Activated T-cell treated with anti-CD3 and anti-CD28 coated beads, Interleukin-2, amount 50 U/mL, for 72 hours (primary cell): ENCODE results near the gene UTS2B. TPM values are rescaled to one million over a fixed set of nuclear protein-coding genes. Genes with fewer than 3 reads are reported as not detected.

ENCODE experiments used
- ATAC-seq, 2 donors: fragments of 150-1000 bp; cut with Tn5 transposase; replicated peaks in 1 of 2; 2 replicates each; pipeline ENCODE4 v1.10.0; 2021; ENCODE audit warnings: moderate library complexity in 2 of 2, mild to moderate bottlenecking in 1 of 2
- DNase-seq, 2 donors: peaks; one replicate each; pipeline ENCODE4 v3.0.0; 2021 to 2022; ENCODE audit warnings: mixed read lengths in 1 of 2
- H3K27ac Mint-ChIP-seq: one replicate; pipeline ENCODE4 v1.8.0; 2022; ENCODE audit warnings: mild to moderate bottlenecking, moderate library complexity, mixed read lengths
- H3K27me3 Mint-ChIP-seq: one replicate; pipeline ENCODE4 v1.8.0; 2022; ENCODE audit warnings: low read depth, mixed read lengths
- H3K36me3 Mint-ChIP-seq, 2 donors: one replicate each; pipeline ENCODE4 v1.8.0; 2022; ENCODE audit warnings: mixed read lengths in 2 of 2, mild to moderate bottlenecking in 1 of 2; ENCODE audit not compliant: insufficient read depth in 2 of 2
- H3K4me1 Mint-ChIP-seq: one replicate; pipeline ENCODE4 v1.8.0; 2022; ENCODE audit warnings: low read depth, mixed read lengths
- H3K4me3 Mint-ChIP-seq, 2 donors: one replicate each; pipeline ENCODE4 v1.8.0; 2022; ENCODE audit warnings: mild to moderate bottlenecking in 2 of 2, mixed read lengths in 2 of 2, moderate library complexity in 2 of 2
- H3K9me3 Mint-ChIP-seq, 2 donors: one replicate each; pipeline ENCODE4 v1.8.0; 2022; ENCODE audit warnings: mixed read lengths in 2 of 2
- total RNA-seq, 2 donors: library from RNA; stranded (reverse); gene quantifications; one replicate each; pipeline ENCODE4 v1.2.3, GENCODE V29; 2022

The UTS2B gene
- total RNA-seq, 2 donors from 2014 or later: not detected

DNA sequence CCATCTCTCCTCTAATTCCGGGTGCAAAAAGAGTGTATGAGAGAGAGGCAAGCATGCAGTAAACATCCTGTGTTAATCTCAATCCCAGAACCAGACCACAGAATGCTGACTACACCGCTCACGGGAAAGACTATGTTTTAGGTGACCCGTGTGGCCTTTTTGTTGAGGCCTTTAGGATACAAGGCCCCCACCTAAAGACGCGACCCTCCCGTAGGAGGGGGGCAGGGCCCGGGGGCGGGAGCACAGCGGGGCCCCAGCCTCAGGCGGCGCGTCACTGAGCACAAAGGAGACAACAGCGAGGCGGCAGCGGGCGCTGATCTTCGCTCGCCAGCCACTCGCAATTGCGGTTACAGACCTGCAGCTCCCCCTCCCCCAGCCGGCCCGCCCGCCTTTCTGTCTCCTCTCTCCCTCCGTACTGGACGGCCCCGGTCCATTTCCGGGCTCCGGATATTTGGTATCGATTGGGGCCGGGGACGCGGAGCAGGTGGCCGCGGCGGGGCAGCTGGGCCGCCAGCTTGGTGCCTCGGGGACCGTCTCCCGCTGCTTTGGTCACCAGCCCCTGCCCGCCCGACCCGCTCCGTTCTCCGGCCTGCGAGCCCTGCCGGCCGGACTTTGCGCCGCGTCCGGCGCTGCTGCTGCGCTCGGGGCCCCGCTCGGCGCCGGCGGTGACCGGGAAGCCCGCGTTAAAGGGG, 1.2 kb downstream of the UTS2B start, which contains the start of gene CCDC50:
CCDC50 (plus strand) TSS at position 433 of the 692 bp plus-strand sequence. CDS start 281 bp downstream, outside the sequence.
- peak; percentile 66 to 70 for DNase-seq
- Mint-ChIP-seq H3K9me3 (no peaks in the 10 kb centered on the region), H3K27me3 (peaks cover 23% of the 10 kb centered on the region), H3K27ac (peak within 1 kb of the TSS; percentile 85), H3K36me3 (peaks cover 2% of the 10 kb centered on the region in 2 donors), H3K4me1 (peaks cover 18% of the 10 kb centered on the region), H3K4me3 (peak within 1 kb of the TSS; percentile 72 to 89)
- ATAC-seq: peak; percentile 77 to 79

DNA sequence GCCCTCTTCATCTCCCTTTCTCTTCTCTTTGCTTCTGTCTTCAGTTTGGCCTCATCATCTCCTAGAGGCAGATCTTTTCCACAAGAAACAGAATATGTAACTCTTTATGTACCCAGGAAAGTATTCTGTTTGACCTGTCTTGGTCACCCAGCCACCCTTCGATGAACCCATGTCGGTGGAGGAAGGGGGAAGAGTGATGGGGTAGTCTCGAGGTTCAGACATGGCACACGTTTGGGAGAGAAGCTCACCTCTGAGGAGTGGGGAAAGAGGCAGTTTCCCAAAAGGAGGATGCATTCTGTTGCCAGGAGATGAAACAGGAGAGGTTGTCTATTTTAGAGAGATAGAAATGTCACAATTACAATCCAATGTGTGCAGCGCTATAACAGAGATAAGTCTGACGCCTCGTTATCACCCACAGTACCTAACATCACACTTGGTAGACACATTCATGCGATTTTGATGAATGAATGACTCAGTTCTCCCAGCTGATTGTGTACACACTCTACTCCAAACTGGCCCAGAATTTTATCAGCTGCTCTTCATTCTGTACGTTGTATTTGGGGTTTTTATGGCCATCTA, 1.9 kb downstream of the UTS2B start:
- ATAC-seq (peak; percentile 69 to 79), DNase-seq (no peak)
- Mint-ChIP-seq H3K27ac (peak overlapping the region; percentile 5), H3K9me3 (peaks cover 0 to under 1% of the 10 kb centered on the region in 2 donors), H3K4me3 (peak overlapping the region; percentile 43 to 72), H3K36me3 (peaks cover 2% of the 10 kb centered on the region in 2 donors), H3K27me3 (peaks cover 23% of the 10 kb centered on the region), H3K4me1 (peaks cover 18% of the 10 kb centered on the region)

- ATAC-seq: no peak
- Mint-ChIP-seq H3K27ac (no peak overlapping the region), H3K27me3 (peaks cover 23% of the 10 kb centered on the region), H3K4me3 (no peak overlapping the region), H3K9me3 (peaks cover 0 to 2% of the 10 kb centered on the region in 2 donors), H3K4me1 (peaks cover 18% of the 10 kb centered on the region), H3K36me3 (peaks cover 2% of the 10 kb centered on the region in 2 donors)
- DNase-seq: no peak
Observed at GRCh38 chr3:191327526-191327925, 2.8 kb downstream of the UTS2B start.

- H3K4me3 Mint-ChIP-seq: no peak overlapping the region
- peaks cover 7% of the 10 kb centered on the region for H3K4me1 Mint-ChIP-seq
- no peak for ATAC-seq
- no peak overlapping the region for H3K27ac Mint-ChIP-seq
- H3K36me3 Mint-ChIP-seq: no peaks in the 10 kb centered on the region
- DNase-seq: no peak
- peaks cover 0 to 2% of the 10 kb centered on the region in 2 donors for H3K9me3 Mint-ChIP-seq
- peaks cover 8% of the 10 kb centered on the region for H3K27me3 Mint-ChIP-seq
Observed at GRCh38 chr3:191324936-191325335, 5.4 kb downstream of the UTS2B start.

DNA sequence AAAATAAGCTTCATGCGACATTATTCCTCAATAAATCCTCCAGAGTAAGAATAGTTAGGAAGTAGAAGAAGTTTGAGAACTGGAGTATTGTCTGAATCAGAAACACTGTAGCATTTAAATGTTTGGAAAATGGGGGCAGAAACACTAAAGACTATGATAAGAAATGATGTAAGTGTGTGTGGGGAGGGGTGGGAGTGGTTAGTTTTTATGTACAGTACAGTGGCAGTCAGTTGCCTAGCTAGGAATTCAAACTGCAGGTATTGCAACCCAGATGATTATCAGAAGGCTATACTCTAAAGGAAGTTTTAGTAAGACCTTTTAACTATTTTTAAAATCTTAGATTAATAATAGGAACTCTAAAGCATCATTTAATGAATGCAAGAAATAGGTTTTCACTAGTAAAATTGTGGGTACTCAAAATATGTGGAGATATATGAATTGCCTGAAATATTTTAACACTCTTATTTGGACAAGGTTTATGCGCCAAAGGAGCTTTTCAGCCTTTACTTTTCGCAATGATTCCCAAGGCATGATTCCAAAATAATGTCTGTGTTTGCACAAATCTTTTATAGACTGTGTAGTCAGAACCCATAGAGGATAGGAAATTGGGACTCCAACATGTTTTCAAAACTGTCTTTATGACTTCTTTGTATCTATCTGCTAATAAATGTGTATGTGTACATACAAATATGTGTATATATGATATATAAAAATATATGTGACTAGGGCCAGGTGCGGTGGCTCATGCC, 9.1 kb downstream of the UTS2B start:
- no peaks in the 10 kb centered on the region for H3K36me3 Mint-ChIP-seq
- no peaks in the 10 kb centered on the region for H3K27me3 Mint-ChIP-seq
- H3K4me1 Mint-ChIP-seq: no peaks in the 10 kb centered on the region
- DNase-seq: no peak
- H3K27ac Mint-ChIP-seq: no peak overlapping the region
- peaks cover 0 to 2% of the 10 kb centered on the region in 2 donors for H3K9me3 Mint-ChIP-seq
- ATAC-seq: no peak
- H3K4me3 Mint-ChIP-seq: no peak overlapping the region

DNA sequence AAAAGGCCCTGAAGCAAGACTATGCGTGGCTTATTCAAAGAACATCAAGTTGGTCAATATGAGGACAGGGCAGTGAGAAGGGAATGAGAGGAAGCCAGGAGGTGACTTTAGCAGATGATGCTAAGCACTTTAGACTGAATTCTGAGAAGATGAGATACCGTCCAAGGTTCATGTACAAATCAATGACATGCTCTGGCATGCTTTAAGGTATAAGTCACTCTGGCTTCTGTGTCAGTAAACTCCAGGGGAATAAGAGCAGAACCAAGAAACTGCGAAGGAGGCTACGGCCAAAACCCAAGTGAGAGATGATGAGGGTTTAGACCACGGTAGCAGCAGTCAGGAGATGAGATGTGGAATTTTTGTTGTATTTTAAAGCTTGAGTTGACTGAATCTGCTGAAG, 10.0 kb downstream of the UTS2B start:
- Mint-ChIP-seq H3K27ac (no peak overlapping the region), H3K4me1 (no peaks in the 10 kb centered on the region), H3K4me3 (no peak overlapping the region), H3K9me3 (peaks cover 0 to 2% of the 10 kb centered on the region in 2 donors), H3K27me3 (no peaks in the 10 kb centered on the region), H3K36me3 (no peaks in the 10 kb centered on the region)
- DNase-seq: no peak
- no peak for ATAC-seq

- no peak overlapping the region for H3K4me3 Mint-ChIP-seq
- ATAC-seq (no peak), DNase-seq (no peak)
- H3K27me3 Mint-ChIP-seq: no peaks in the 10 kb centered on the region
- H3K36me3 Mint-ChIP-seq: no peaks in the 10 kb centered on the region
- H3K27ac Mint-ChIP-seq: no peak overlapping the region
- no peaks in the 10 kb centered on the region for H3K9me3 Mint-ChIP-seq
- H3K4me1 Mint-ChIP-seq: no peaks in the 10 kb centered on the region
Observed at GRCh38 chr3:191316876-191317603, 13.3 kb downstream of the UTS2B start.

DNA sequence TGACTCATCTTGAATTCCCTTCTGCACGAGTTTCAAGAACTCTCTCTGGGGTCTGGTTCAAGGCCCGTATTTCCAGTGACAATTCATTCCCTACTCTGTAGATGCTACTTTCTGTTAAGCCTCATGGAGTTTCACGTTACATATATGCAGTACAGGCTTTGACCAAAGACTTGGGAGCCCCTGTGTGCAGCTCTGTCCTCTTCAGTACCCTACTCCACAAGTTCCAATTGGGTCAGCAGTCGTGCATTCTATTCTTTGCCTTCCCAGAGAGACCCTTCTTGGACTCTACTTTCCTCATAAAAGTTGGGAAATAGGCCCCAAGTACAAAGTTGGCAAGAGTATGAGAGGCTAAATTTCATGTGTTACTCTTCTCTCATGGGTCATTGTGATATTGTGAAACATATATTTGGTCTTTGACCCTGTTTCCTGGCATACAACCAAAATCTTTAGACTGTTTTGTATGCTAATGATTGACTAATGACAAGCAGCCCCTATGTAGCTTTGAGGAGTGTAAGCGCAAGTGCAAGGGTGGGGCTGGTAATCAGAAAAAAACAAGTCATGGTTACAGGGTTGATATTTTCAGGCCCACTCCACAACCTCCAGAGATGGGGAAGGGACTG, 16.1 kb downstream of the UTS2B start:
- DNase-seq (no peak), ATAC-seq (no peak)
- H3K27ac Mint-ChIP-seq: no peak overlapping the region
- no peaks in the 10 kb centered on the region for H3K27me3 Mint-ChIP-seq
- H3K9me3 Mint-ChIP-seq: peaks cover 0 to 4% of the 10 kb centered on the region in 2 donors
- H3K4me3 Mint-ChIP-seq: no peak overlapping the region
- H3K36me3 Mint-ChIP-seq: no peaks in the 10 kb centered on the region
- H3K4me1 Mint-ChIP-seq: no peaks in the 10 kb centered on the region

DNA sequence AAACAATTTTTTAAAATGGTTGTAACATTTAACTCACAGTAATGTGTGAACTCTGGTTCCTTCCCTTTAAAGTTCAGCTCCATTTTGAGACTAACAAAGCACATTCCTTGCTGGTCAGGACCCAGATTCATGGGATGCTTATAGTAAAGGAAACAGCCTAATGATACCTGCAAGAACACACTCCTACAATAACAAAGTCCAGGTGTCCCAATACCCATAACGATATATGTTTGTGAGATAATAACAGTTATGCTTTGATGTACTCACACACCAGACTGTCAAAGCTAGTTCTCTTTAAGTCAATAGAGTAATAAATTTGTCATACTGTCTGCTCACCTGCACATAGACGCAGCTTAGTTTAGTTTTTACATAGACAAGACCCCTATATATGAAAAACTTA, 17.0 kb downstream of the UTS2B start:
- H3K4me1 Mint-ChIP-seq: no peaks in the 10 kb centered on the region

GRCh38 chr3:191307341-191307740, 23.0 kb downstream of the UTS2B start:
- H3K36me3 Mint-ChIP-seq: no peaks in the 10 kb centered on the region
- no peaks in the 10 kb centered on the region for H3K27me3 Mint-ChIP-seq
- DNase-seq (no peak), ATAC-seq (no peak)
- peaks cover 0 to 4% of the 10 kb centered on the region in 2 donors for H3K9me3 Mint-ChIP-seq
- H3K4me3 Mint-ChIP-seq: no peak overlapping the region
- H3K27ac Mint-ChIP-seq: no peak overlapping the region
- no peaks in the 10 kb centered on the region for H3K4me1 Mint-ChIP-seq

More for the DNA sequence above, 17.0 kb downstream of the UTS2B start:
- no peaks in the 10 kb centered on the region for H3K36me3 Mint-ChIP-seq
- H3K27me3 Mint-ChIP-seq: no peaks in the 10 kb centered on the region
- H3K4me3 Mint-ChIP-seq: no peak overlapping the region
- H3K9me3 Mint-ChIP-seq: peaks cover 0 to 4% of the 10 kb centered on the region in 2 donors
- ATAC-seq: no peak
- DNase-seq: no peak
- H3K27ac Mint-ChIP-seq: no peak overlapping the region

DNA sequence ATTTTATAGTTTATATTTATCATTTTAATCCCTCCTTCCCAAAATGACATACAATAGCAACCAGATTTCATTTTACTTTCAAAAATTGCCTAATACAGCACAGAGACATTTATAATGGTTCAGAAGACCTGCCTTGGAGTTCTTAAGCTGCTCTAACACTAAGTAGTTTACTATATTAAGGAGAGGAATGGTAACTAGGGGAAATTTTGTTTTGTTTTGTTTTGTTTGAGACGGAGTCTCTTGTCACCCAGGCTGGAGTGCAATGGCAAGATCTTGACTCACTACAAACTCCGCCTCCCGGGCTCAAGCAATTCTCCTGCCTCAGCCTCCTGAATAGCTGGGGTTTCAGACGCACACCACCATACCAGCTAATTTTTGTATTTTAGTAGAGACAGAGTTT, 23.9 kb downstream of the UTS2B start:
- H3K36me3 Mint-ChIP-seq: no peaks in the 10 kb centered on the region
- H3K9me3 Mint-ChIP-seq: peaks cover 0 to 4% of the 10 kb centered on the region in 2 donors
- H3K27me3 Mint-ChIP-seq: no peaks in the 10 kb centered on the region
- H3K4me3 Mint-ChIP-seq: no peak overlapping the region
- H3K27ac Mint-ChIP-seq: no peak overlapping the region
- no peaks in the 10 kb centered on the region for H3K4me1 Mint-ChIP-seq
- ATAC-seq (no peak), DNase-seq (no peak)

- Mint-ChIP-seq H3K27me3 (no peaks in the 10 kb centered on the region), H3K36me3 (no peaks in the 10 kb centered on the region), H3K9me3 (no peaks in the 10 kb centered on the region), H3K27ac (no peak overlapping the region), H3K4me3 (no peak overlapping the region), H3K4me1 (no peaks in the 10 kb centered on the region)
- ATAC-seq (no peak), DNase-seq (no peak)
Observed at GRCh38 chr3:191303596-191303995, 26.7 kb downstream of the UTS2B start.
